ENCODE measurements around the gene CSKMT. TPM values are rescaled to one million over a fixed set of nuclear protein-coding genes. Genes with fewer than 3 reads are reported as not detected.

The CSKMT gene
- total RNA-seq, 1 donor from 2014 or later = 9.9 TPM

Small RNA genes lying within 50 kb of the gene (small RNA-seq; reads per million reads assigned to genes)
- not detected for gene SNORA57 (ENCODE audit: low replicate concordance)

Other genes starting within 250 kb of the CSKMT start
- gene SCGB1A1, start 246.3 kb upstream of the CSKMT start, total RNA-seq = not detected
- 567 TPM for gene AHNAK, start 118.5 kb upstream of the CSKMT start, total RNA-seq
- 1,310 TPM for gene EEF1G, start 91.4 kb upstream of the CSKMT start, total RNA-seq
- 4.1 TPM for gene TUT1, start 73.8 kb upstream of the CSKMT start, total RNA-seq
- 78.4 TPM for gene MTA2, start 63.4 kb upstream of the CSKMT start, total RNA-seq
- gene EML3, start 52.5 kb upstream of the CSKMT start, total RNA-seq = 14.6 TPM
- 1.5 TPM for gene ROM1, start 52.1 kb upstream of the CSKMT start, total RNA-seq
- gene B3GAT3, start 43.3 kb upstream of the CSKMT start, total RNA-seq = 12.5 TPM
- gene GANAB, start 18.7 kb upstream of the CSKMT start, total RNA-seq = 103 TPM
- 8.5 TPM for gene INTS5, start 12.0 kb upstream of the CSKMT start, total RNA-seq
- gene C11orf98, start 102 bp upstream of the CSKMT start, total RNA-seq = 23.7 TPM
- 5.6 TPM for gene UQCC3, start 6.4 kb downstream of the CSKMT start, total RNA-seq
- 6.4 TPM for gene LBHD1, start 7.0 kb downstream of the CSKMT start, total RNA-seq
- gene UBXN1, start 13.8 kb downstream of the CSKMT start, total RNA-seq = 57.2 TPM
- 12.7 TPM for gene LRRN4CL, start 24.2 kb downstream of the CSKMT start, total RNA-seq
- gene BSCL2, start 42.1 kb downstream of the CSKMT start, total RNA-seq = 21.6 TPM
- not detected for gene GNG3, start 42.4 kb downstream of the CSKMT start, total RNA-seq
- gene HNRNPUL2, start 62.1 kb downstream of the CSKMT start, total RNA-seq = 33.3 TPM
- 23.9 TPM for gene TTC9C, start 63.2 kb downstream of the CSKMT start, total RNA-seq
- gene ZBTB3, start 88.8 kb downstream of the CSKMT start, total RNA-seq = 7.0 TPM
- gene POLR2G, start 96.3 kb downstream of the CSKMT start, total RNA-seq = 53.7 TPM
- gene TAF6L, start 106.1 kb downstream of the CSKMT start, total RNA-seq = 13.8 TPM
- gene TMEM179B, start 122.1 kb downstream of the CSKMT start, total RNA-seq = 16.9 TPM
- gene TMEM223, start 126.7 kb downstream of the CSKMT start, total RNA-seq = 9.3 TPM
- gene NXF1, start 140.1 kb downstream of the CSKMT start, total RNA-seq = 33.4 TPM
- 38.2 TPM for gene STX5, start 166.7 kb downstream of the CSKMT start, total RNA-seq
- not detected for gene TEX54, start 167.5 kb downstream of the CSKMT start, total RNA-seq
- 36.1 TPM for gene WDR74, start 174.3 kb downstream of the CSKMT start, total RNA-seq
- gene SLC3A2, start 215.6 kb downstream of the CSKMT start, total RNA-seq = 124 TPM